ENCODE results near the gene GAREM1. TPM values are rescaled to one million over a fixed set of nuclear protein-coding genes. Genes with fewer than 3 reads are reported as not detected.

The GAREM1 gene
- total and polyA plus RNA-seq, 9 of the 15 experiments (the other 6 are each of a cell fraction or from before 2014, with no cell fraction given): 0.03 to 0.33 (median 0.07) TPM; not detected in 1

- no peak for FAIRE-seq
These were observed 173.0 kb downstream of the GAREM1 start for GRCh38 chr18:32297579-32298170.

More at GRCh38 chr18:32297579-32298170, 173.0 kb downstream of the GAREM1 start:
- Histone ChIP-seq H3K9me1 (ENCODE audit: control insufficient read depth, insufficient read depth, low read length) (no peaks in the 10 kb centered on the region), H3K79me2 (ENCODE audit: control insufficient read depth, insufficient read depth, low read length) (no peaks in the 10 kb centered on the region), H3K27me3 (ENCODE audit: control insufficient read depth in 2 of 2, insufficient read depth in 2 of 2, low read length in 2 of 2) (no peaks in the 10 kb centered on the region), H3K9ac (ENCODE audit: insufficient read depth in 1 of 2, low read depth in 2 of 2, low read length in 2 of 2) (no peak overlapping the region), H3K27ac (ENCODE audit: extremely low read depth, low read depth, low read length) (no peak overlapping the region), H3K36me3 (ENCODE audit: control insufficient read depth, insufficient read depth, low read length) (no peaks in the 10 kb centered on the region), H3K4me2 (ENCODE audit: insufficient read depth, low read length) (no peak overlapping the region), H4K20me1 (replicated peaks; ENCODE audit: control insufficient read depth, insufficient read depth, low read length) (no peaks in the 10 kb centered on the region), H3K4me1 (replicated peaks in 1 of 2; ENCODE audit: control insufficient read depth in 2 of 2, insufficient read depth in 2 of 2, low read length in 2 of 2) (no peaks in the 10 kb centered on the region), H2AFZ (ENCODE audit: low read depth, low read length) (no peak overlapping the region), H3K4me3 (no peak overlapping the region), H3K9me3 (replicated peaks; ENCODE audit: control insufficient read depth, insufficient read depth, low read depth, low read length) (no peaks in the 10 kb centered on the region)
- CTCF ChIA-PET (ENCODE audit: low intra/inter-chr PET ratio): no interaction called here
- WGBS (ENCODE audit: insufficient coverage, low coverage, missing lambda C conversion rate): 0% methylated on average over 5 of the region's 5 CpGs
- in situ Hi-C loops (cut with MboI): no loop called here
- POLR2A ChIA-PET: no interaction called here
- intact Hi-C loops (cut with micrococcal nuclease): no loop called here
- no peak for DNase-seq (ENCODE audit: extremely low read depth in 1 of 4, low spot score in 3 of 4)
- TF ChIP-seq CREB1 (IDR thresholded peaks at IDR 0.05): no peak
- no peak for TF ChIP-seq CREB1 (CRISPR knock-in tag; IDR thresholded peaks at IDR 0.05)
- no peak for TF ChIP-seq AFF4 (CRISPR knock-in tag; IDR thresholded peaks at IDR 0.05)
- no peak for TF ChIP-seq HNRNPL (IDR thresholded peaks at IDR 0.05; ENCODE audit: low read depth, low read length)
- TF ChIP-seq CBX2 (IDR thresholded peaks at IDR 0.05; ENCODE audit: insufficient read depth, low read length, poor library complexity, severe bottlenecking): no peak
- no TSS peak for BruUV-seq (replicated peaks)
- ATAC-seq: no peak
